ENCODE data around the gene CPTP.

The CPTP gene

GRCh38 chr1:1299686-1300351 is 24.8 kb upstream of the CPTP start:
- TF ChIP-seq CTCF (IDR thresholded peaks at IDR 0.05) = peak; percentile 24; the same call in 1 of the 2 replicates

DNA sequence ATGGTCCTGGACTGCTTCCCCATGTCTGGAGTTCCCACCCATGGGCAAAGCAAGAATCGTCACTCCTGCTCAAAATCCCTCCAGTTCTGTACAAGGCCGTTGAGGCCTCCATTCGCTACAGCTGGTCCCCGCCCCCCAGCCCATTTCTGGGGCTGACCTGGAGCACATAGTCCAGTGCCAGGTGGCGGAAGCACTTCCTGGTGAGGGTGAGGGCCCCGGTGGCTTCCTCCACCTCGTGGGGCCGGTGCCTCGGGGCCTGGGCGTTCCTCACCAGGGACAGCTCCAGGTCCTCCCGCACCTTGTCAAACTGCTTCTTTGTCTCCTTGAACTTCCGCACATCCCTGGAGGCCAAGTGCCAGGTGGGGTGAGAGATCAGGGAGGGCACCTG is 24.3 kb upstream of the CPTP start:
- no peak for TF ChIP-seq CTCF (IDR thresholded peaks at IDR 0.05)

DNA sequence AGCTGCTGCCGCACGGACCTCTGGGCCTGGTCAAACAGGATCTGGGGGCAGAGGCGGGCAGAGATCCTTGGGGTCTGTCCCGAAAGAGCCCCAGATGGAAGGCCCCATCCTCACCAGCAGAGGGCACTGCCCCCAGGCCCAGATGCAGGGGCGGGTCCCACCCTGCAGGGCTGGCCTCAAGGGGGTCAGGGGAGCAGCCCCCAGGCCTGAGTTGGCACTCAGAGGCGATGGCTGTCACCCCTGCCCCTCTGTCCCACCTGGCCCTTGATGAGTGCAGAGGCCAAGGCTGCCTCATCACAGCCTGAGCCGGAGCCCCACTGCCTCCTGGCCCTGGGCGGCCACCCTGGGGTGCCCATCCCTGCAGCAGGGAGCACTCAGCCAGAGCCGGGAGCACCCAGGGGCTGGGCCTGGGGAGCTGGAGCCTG is 22.6 kb upstream of the CPTP start:
- peak; percentile 76 for TF ChIP-seq CTCF (IDR thresholded peaks at IDR 0.05)

DNA sequence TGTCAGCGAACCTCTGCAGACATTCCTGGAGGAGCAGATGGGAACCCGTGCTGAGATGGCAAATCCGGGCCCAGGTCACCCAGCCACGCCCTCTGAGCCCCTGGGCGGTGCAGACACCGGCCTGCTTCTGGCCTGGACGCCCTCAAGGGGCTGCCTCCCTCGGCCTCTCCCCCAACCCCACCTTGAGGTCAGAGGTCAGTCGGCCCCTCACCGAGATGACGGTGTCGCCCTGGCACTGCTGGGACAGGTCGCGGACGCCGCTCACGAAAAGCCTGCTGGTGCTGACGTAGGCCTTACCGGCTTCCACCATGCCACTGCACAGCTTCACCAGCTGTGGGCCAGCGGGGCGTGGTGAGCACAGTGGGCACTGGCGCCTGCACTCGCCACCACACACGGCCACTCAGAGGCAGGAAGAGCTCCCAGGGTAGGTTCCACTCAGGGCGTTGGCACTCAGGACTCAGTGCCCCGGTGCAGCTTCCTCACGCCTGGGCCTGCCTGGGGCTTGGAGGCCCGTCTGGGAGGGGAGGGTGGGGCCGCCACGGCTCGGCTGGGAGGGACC is 21.6 kb upstream of the CPTP start:
- TF ChIP-seq CTCF (IDR thresholded peaks at IDR 0.05) = no peak

DNA sequence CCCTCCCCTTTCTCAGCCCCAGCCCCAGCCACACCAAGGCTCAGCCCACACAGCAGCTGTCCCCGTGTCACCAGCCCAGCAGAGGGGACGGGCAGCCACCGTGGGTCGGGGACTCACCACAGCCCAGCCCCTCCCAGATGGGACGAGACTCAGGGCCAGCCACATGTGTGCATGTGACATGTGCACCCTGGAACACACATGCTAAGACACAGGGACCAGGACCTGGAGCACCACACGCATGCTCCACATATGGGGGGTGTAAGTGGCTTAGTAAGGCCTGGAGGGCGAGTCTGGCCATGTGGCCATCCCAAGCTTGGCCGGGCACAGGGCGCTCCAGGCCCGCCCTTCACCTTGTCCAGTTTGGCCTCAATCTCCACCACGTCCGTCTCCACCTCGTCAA is 20.9 kb upstream of the CPTP start:
- TF ChIP-seq CTCF (IDR thresholded peaks at IDR 0.05) = no peak

DNA sequence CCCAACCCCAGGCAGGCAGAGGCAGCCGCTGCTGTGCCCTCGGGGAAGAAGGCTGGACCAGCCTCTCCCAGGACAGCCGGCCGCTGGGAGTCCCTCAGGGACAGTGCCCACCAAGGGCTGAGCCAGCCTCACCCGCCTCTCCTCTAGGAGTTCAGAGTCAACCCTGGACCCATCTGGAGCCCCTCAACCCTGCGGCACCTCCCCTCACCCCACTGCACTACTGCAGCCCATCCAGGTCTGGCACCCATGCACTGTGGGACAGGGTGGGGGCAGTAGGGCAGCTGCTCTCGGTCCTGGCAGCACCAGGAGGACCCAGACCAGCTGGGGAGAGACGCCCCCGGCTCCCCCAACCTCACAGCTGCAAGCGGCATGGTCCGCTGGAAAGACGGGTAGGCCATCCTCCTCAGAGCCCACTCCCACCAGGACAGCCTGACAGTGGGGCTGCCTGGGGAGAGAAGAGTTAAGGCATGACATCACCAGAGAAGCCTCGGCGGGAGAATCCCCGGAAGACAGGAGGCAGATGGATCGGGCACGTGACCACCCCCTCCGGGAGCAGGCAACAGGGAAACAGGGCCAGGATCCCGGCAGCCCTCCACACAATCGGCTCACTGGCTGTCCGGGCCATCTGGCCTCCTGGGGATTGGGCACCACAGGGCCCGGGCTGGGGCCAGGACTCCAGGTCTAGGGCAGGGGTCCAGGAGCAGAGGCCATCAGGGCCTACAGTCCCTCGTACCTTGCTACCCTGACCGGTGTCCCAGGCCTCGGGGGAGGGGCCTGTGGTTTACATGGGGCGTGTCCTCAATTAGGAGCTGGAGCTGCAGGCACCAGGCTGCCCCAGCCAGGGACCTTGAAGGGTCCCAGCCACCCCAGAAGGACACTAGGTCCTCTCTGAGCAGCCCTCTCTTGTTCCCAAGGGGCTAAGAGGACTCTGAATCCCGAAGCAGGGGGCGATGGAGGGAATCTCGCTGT is 20.0 kb upstream of the CPTP start:
- TF ChIP-seq CTCF (IDR thresholded peaks at IDR 0.05) = no peak

- no peak for TF ChIP-seq CTCF (IDR thresholded peaks at IDR 0.05)
These were observed 19.1 kb upstream of the CPTP start for GRCh38 chr1:1305300-1306069.
